ENCODE measurements around the gene SPEF1.

Gene SPEF1

DNA sequence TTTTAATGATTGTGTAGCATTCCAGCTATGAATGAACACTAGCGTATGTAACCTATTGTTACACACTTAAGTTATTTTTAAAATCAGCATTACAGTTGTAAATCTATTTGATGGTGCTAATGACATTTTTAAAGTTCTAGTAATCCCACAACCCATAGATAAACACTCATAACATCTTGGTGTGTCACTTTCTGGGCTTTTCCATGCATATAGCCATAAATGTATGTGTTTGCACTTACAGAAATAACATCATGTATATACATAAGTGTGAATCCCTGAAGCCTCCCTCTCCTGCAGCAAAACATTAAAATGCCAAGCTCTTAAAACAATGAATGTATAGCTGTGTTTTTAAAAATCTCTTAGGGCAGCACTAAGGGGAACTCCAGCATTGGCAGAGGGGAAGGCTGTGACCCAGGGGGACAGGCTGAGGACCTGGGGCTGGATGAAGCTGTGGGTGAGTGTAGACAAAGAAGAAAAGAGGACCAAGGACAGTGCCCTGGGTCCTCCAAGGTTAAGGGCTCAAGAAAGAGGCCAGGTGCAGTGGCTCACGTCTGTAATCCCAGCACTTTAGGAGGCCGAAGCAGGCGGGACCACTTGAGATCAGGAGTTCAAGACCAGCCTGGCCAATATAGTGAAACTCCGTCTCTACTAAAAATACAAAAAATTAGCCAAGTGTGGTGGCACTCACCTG is 6.2 kb upstream of the SPEF1 start:
- no peak for DNase-seq

GRCh38 chr20:3786665-3787323 is 5.5 kb upstream of the SPEF1 start, which contains the start of gene CENPB:
CENPB (minus strand) TSS chr20:3786740; CDS start chr20:3786483, 257 bp downstream.
- peak; percentile 91 to 95 for DNase-seq

- no peak for DNase-seq
Measured at GRCh38 chr20:3786126-3786484, 4.9 kb upstream of the SPEF1 start.

DNA sequence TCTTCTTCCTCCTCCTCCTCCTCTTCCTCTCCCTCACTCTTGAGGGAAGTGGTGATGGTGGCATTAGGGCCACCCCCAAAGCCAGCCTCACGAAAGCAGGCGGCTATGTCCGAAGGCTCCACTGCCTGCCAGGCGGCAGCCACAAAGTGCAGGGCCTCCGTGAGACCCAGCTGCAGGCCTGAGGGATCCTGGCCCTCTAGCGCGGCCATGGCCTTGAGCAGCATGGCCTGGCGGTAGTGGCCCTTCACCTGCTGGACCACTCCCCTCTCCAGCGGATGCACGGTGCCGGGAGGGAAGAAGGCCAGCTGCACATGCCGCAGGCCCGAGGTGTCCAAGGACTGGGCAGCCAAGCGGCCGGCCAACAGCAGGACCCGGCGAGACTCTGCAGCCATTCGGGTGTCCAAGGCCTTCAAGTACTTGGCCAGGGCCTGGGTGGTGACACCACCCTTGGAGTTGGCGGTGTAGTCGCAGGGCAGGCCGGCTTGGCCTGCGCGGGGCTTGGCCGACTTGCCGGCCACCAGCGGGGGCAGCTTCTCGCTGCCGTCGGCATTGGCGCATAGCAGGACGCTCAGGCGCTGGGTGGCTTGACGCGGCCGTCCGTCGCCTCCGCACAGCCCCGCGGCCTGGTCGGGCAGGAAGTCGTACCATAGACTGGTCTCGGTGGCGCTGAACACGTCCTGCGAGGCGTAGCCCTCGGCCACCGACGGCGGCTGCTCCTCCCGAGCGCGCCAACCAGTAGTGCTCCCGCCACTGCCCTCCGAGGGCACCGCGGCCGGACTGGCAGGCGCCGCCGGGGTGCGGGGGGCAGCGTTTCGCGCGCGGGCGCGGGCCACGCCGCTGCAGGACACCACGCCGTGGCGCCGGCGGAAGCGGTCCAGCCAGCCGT is 4.2 kb upstream of the SPEF1 start:
- DNase-seq: no peak

DNA sequence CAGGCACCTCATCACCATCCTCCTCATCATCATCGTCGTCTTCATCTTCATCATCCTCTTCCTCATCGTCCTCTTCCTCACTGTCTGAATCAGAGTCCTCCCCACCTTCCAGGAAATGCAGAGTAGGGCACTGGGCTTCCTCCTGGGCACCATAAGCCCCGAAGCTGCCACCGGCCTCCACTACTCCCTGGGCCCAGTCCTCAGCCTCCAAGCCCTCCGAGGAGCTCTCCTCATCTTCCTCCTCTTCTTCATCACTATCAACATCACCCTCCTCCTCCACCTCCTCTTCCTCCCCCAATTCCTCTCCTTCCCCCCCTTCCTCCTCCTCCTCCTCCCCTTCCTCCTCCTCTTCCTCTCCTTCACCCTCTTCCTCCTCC is 3.6 kb upstream of the SPEF1 start:
- DNase-seq: no peak

DNA sequence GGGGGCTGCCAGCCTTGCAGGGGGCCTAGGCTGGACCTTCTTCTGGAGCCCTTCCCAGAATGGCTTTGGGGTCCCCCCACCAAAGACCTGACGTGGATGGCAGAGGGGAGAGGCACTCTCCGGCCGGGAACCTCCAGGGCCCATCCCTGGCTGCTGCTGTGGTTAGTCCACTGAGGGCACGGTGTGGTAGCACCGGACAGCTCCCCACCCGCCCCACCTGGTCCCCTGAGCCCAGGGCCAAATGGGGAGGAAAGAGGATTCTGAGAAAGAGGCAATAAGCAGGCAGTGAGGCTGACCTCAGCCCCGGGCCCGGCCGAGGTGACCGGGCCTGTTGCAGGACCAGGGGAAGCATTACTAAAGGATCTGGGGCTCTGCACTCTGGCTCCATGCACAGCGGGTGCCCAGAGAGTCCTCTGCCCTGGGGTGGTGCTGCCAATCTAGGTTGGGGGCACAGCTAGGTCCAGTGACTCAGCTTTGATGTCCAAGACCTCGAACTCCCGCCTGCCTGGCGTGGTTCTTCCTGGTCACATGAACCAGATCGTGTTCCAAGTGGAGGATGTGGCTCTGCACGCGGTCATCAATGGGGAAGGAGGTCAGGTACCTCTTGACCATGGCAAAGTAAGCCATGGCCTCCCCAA is 3.1 kb upstream of the SPEF1 start:
- DNase-seq: no peak

DNA sequence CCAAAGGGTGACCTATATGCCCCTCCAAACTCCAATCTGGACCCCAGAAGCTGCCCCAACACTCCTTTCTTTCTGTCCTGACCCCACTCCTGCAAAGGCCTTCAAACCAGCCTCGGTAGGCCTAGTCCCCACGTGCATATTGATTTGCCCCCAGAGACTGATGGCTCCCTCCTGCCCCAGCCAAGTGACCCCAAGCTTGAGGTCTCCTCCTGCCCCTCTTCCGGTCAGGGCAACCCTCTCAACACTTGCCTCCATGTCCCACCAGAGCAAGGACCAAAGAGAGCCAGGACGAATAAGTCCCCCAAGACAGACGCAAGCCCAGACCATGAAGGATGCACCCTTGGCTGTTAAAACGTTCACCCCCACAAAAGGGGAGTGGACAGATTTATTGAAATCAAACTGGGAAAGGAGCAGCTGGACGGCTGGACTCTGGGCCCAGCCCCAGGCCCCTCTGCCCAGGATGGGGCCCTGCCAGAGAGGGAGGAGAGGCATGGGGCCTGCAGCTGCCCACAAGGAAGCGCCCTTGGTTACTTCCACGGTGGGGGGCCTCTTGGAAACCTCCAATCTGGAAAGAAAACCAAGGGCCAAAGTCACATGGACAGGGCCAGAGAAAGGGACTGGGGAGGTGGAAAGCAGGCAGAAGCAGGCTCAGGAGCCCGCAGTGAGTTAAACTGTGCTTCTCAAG is 2.4 kb upstream of the SPEF1 start:
- no peak for DNase-seq

DNA sequence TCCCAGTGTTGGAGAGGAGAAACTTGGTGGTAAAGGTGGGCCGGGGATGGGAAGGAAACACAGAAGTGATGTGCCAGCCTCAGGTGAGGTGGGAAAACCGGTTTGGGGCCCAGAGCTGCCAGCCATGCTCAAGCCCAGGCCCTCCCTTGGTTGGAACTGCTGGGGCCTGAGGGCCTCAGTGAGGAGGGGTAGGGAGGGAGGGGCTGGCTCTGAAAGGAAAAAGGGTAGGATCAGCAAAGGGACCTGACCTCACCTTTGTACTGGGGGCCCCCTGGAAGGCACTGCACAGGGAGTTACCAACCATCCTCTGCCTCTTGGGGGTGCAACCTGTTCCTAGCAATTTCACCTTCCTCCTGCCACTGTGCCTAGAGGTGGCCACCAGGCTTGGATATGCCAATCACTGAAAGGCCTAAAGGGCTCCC is 1.8 kb upstream of the SPEF1 start:
- DNase-seq: no peak

DNA sequence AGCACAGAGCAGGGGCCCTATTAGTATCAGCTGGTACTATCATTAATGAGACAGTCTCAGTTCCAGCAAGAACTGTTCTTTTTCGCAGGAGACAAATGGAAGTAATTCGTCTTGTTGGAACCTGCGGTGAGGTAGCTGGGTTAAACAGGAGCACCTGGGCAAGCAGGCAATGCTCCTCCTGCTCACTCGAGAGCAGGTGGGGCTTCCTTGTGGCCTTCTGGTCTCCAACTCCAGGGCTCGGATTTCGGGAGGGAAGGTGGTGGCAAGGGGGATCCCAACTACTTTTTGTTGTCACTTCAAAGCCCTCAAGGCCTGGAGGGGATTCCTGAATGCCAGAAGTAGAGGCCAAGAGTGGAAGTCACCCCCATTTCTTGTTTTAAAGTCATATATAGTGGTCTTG is 1.3 kb upstream of the SPEF1 start:
- DNase-seq: no peak

GRCh38 chr20:3778976-3779375 is 2.3 kb downstream of the SPEF1 start:
- DNase-seq: no peak

- peak in 1 of 2 donors; percentile 52 for DNase-seq
Measured at GRCh38 chr20:3777716-3778629, 3.3 kb downstream of the SPEF1 start.

DNA sequence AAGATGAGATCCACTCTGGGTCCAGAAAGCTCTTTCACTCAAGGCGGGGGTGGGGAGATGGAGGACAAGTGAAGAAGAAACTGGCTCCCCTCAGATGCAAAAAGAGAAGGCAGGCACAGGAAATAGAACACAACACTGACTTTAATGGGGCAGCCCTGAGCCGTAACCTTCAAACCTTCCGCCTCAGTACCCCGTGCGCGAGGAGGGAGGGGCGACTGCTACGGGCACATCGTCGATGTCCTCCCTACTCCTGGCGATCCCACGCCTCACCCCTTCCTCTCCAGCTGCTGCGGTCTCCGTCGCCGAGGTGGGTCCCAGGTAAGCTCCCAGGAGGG is 3.9 kb downstream of the SPEF1 start:
- no peak for DNase-seq

- DNase-seq: no peak
Measured at GRCh38 chr20:3775457-3776108, 5.7 kb downstream of the SPEF1 start.

DNA sequence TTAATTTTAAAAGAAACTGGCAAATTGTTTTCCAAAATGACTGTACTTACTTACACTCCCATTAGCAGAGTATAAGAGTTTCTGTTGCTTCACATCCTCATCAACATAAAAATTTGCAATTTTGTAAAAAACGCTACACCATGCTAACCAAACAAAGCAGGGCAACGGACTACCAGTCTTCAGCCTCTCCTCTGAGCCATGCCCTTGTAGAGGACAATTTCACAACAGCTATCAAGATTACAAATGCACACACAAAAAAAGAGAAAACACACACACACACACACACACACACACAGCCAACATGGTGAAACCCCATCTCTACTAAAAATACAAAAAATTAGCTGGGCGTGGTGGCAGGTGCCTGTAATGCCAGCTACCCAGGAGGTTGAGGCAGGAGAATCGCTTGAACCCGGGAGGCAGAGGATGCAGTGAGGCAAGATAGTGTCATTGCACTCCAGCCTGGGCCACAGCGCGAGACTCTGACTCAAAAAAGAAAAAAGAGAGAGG is 9.6 kb downstream of the SPEF1 start:
- no peak for DNase-seq

DNA sequence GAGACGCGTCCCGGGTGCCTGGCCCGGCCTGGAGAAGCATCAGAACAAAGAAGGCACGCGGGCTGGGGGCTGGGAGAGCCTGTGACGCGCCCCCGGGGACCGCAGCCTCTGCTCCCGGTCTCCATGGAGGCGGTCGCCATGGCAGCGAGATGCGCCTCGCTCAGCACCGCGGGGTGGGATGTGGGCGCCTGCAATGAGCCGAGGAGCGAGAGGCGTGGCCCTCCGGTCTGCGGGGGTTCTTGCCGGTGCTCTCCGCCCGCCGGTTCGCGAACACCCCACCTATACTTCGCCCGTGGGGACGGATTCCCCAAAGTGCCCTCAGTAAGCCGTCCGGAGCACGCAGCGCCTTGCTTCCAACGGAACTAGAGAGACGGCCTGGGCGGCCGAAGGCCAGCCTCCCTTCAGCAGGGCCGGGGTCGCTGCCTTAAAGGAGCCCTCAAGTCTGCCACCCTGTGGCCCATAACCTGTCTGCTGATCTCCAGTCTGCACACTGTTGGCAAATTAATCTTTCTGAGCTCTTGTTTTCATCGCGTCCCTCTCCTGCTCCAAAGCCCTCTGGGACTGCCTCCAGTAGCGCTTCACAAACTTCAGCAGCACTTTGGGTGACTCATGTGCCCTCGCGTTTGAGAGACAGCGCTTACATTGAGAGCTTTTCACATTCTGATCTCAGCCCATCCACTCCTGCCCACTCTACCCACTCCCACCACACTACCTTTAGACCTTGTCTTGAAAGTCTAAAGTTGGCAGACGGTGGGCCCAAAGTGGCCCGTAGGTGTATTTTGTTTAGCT is 12.7 kb downstream of the SPEF1 start:
- DNase-seq: peak; percentile 57 to 62

GRCh38 chr20:3767427-3768341 is 13.6 kb downstream of the SPEF1 start, which contains the start of gene ADISSP:
ADISSP (minus strand) TSS chr20:3767753; CDS start chr20:3760100, 7,653 bp downstream.
- DNase-seq: peak; percentile 94 to 96

- DNase-seq: no peak
Measured at GRCh38 chr20:3767110-3767426, 14.2 kb downstream of the SPEF1 start.

DNA sequence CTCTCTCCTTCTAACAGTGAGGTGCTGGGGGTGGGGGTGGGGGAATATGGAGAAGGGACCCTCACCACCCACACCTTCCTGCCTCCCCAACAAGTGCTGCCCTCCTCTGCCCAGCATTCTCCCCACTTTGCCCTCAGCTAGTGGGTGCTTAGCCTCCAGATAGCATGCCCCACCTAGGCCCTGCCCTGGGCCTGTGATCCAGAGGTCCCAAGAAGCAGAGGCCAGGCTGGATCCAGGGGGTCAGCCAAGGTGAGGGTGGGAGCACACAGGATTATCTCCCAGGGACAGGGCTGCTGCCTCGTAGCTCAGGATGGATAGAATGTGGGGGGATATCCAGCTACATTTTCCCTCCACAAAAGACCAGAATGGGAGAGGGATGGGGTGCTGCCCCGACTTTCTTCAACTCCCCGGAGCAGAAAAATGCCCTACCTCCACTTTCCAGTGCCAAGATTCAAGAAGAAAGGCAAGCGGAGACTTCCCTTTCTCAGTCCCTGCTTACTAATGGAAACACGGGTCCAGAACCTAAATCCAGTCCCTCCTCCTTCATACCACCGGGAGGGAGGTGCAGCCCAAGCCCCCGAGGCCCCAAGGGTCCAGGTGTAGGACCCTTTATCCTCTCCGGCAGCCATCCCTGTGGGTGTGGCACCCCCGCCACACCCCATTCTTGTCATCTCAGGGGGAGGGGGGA is 14.7 kb downstream of the SPEF1 start:
- DNase-seq: no peak
